HL-60/S4 (cell line): ENCODE data around the gene EFCAB13.

Source experiments
- in situ Hi-C: fragments of 300-500 bp; cut with MboI; formaldehyde crosslinking; loops from 2 replicates; pipeline ENCODE4 v1.14.3; 2022; ENCODE audit warnings: low sequenced_read_pairs

The EFCAB13 gene

GRCh38 chr17:47295037-47295873, 28.5 kb upstream of the EFCAB13 start:
- in situ Hi-C loops = no loop called here

- in situ Hi-C loops = no loop called here
Observed at GRCh38 chr17:47295874-47296255, 27.9 kb upstream of the EFCAB13 start.

GRCh38 chr17:47297661-47298400, 25.9 kb upstream of the EFCAB13 start:
- in situ Hi-C loops = no loop called here

GRCh38 chr17:47298712-47299111, 25.0 kb upstream of the EFCAB13 start:
- in situ Hi-C loops = no loop called here

- in situ Hi-C loops = no loop called here
Observed at GRCh38 chr17:47299239-47299910, 24.4 kb upstream of the EFCAB13 start.

GRCh38 chr17:47300718-47301117, 23.0 kb upstream of the EFCAB13 start:
- in situ Hi-C loops = loop anchor here (5.0 kb wide), 1 partner anchor 73 kb away; no protein-coding TSS in a partner anchor

GRCh38 chr17:47301161-47301560, 22.6 kb upstream of the EFCAB13 start:
- in situ Hi-C loops = loop anchor here (5.0 kb wide), 1 partner anchor 74 kb away; no protein-coding TSS in a partner anchor

- in situ Hi-C loops = loop anchor here (5.0 kb wide), 1 partner anchor 75 kb away; no protein-coding TSS in a partner anchor
Observed at GRCh38 chr17:47301831-47302230, 21.9 kb upstream of the EFCAB13 start.

GRCh38 chr17:47304186-47304585, 19.6 kb upstream of the EFCAB13 start:
- in situ Hi-C loops = loop anchor here (5.0 kb wide), 1 partner anchor 77 kb away; no protein-coding TSS in a partner anchor

GRCh38 chr17:47305302-47305923, 18.3 kb upstream of the EFCAB13 start:
- in situ Hi-C loops = no loop called here

GRCh38 chr17:47310186-47310733, 13.5 kb upstream of the EFCAB13 start:
- in situ Hi-C loops = no loop called here

- in situ Hi-C loops = no loop called here
Observed at GRCh38 chr17:47311420-47311819, 12.3 kb upstream of the EFCAB13 start.

GRCh38 chr17:47315451-47316266, 8.1 kb upstream of the EFCAB13 start:
- in situ Hi-C loops = no loop called here

- in situ Hi-C loops = no loop called here
Observed at GRCh38 chr17:47316311-47316710, 7.4 kb upstream of the EFCAB13 start.

GRCh38 chr17:47317119-47317518, 6.6 kb upstream of the EFCAB13 start:
- in situ Hi-C loops = no loop called here

GRCh38 chr17:47318197-47318918, 5.4 kb upstream of the EFCAB13 start:
- in situ Hi-C loops = no loop called here

GRCh38 chr17:47320879-47321502, 2.8 kb upstream of the EFCAB13 start:
- in situ Hi-C loops = no loop called here

- in situ Hi-C loops = no loop called here
Observed at GRCh38 chr17:47324224-47325020, 667 bp downstream of the EFCAB13 start.
